IPS DF 19.7 (cell line): ENCODE results near the gene CDH23.

Source experiments
- DNase-seq: peaks from one replicate; pipeline ENCODE4 v3.0.0-alpha.2; 2013; ENCODE audit warnings: low read depth, low spot score

CDH23 gene

DNA sequence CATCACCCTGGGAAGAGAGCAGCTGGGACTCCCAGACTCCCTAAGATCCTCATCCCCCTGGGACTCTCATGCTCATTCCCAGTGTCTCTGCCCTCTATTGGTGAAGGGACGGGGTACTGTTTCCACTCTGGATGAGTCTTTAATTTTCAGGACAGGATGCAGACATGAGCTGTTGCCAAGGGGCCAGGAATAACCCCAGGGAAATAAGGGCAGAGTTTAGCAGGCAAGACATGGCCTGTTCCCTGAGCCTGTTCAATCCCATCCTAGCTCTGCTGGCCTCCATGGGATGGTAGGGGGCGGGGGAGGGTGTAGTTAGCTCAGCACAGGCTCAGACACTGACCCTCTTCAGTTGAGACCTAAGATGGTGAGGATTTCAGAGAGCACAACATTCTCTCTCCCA lies 308.9 kb downstream of the CDH23 start:
- DNase-seq: no peak

DNA sequence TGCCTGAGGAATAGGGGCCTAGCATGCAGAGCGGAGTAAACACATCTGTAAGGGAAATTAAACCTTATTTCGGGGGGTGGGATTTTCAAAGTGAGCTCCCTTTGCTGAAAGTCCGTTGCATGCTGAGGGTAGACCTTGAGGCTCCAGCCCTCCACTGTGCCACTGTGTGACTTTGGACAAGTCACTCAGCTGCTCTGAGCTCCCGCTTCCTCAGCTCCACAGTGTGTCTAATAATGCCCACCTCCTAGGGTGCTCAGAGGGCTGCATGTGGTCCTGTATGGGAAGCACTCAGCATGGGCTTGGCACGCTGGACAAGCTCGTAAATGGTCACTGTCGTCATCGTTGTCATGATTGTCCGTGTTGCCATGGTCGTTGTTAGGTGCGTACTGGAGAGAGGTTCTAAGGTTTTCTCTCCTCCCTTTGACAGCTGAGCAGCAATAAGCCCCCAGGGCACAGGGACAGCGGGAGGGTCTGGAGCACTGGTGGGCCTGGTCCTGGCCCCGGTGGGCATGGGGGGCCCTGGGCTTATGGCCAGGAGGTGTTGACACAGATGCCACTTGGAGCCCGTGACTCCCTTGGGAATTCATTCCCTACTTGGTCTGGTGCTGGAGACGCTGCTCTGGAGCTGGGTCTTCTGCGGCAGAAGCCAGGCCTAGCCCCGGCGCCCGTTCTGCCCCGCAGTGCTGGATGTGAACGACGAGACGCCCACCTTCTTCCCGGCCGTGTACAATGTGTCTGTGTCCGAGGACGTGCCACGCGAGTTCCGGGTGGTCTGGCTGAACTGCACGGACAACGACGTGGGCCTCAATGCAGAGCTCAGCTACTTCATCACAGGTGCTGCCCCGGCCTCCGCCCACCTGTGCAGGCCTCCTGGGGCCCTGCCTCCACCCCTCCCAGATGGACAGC lies 309.7 kb downstream of the CDH23 start:
- no peak for DNase-seq

DNA sequence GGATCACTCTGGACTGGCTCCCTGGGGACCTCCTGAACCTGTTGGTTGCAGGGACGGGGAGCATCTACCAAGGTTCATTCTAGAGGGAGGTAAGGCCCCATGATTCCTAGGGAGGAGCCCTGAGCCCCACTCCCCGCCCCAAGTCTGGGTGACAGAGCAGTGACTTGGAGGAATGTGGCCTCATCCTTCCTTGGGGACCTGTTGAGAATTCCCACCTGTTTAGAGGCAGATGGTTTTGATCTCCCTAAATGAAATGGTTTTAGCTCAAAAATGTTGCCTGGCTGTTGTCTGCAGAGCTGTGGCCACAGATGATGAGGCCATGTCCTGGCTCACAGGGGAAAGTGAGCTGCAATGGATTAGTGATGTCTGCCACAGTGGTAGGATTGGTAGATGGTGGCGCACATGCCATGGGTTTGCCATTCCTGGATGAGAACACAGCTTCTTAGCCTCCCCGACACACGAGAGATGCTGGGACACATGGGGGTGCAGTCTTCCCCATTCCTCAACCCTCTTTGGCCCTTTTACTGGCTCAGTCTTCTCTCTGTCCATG lies 310.6 kb downstream of the CDH23 start:
- no peak for DNase-seq

DNA sequence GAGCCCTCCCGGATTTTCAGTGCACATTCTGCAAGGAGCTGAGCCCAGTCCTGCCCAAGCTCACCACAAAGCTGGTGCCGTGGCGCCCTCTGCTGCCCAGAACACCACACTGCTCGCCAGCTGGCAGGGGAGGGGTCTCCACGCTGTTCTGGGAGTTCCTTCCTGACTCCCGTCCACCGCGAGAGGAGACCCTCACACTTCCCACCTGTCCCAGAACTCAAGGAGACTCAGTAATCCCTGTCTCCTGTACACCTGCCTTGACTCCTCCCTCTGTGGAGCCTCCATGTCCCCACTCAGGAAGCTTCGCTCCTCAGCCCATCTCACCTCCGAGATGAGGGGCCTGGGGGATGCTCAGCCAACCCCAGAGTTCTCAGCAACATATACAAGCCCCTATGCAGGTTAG lies 311.6 kb downstream of the CDH23 start:
- DNase-seq: no peak

DNA sequence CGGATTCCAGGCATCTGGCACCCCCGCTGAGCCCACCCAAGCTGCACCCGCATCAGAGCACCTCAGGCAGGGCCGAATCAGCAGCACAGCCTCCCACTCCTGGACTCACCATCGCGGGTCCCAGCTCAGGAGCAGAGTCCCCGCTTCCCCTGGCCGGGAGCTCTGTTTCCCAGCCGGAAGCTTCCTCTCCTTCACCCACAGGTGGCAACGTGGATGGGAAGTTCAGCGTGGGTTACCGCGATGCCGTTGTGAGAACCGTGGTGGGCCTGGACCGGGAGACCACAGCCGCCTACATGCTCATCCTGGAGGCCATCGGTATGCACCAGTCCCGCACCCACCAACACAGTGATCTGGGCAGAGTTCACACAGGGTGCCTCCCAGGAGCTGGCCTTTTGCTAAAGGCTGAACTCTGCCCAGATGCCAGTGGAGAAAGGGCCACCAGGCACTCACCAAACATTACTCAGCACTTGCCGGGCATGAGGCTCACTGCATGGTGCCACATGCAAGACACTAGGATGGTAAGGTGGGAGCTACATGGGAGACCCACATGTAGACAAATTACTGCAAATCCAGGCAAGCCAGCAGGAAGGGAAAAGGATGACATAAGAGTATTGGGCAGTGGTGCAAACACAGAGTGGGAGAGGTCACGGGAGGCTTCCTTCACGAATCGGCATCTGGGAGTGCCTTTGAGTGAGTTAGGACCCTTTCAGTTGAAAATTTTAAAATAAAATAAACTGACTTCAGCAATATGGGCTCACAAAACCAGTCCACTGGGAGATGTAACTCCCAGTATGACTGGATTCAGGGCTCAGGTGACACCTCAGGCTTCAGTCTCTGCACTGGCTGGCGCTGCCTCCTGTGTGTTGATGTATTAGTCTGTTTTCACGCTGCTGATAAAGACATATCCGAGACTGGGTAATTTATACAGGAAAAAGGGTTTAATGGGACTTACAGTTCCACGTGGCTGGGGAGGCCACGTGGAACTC lies 312.5 kb downstream of the CDH23 start:
- no peak for DNase-seq

DNA sequence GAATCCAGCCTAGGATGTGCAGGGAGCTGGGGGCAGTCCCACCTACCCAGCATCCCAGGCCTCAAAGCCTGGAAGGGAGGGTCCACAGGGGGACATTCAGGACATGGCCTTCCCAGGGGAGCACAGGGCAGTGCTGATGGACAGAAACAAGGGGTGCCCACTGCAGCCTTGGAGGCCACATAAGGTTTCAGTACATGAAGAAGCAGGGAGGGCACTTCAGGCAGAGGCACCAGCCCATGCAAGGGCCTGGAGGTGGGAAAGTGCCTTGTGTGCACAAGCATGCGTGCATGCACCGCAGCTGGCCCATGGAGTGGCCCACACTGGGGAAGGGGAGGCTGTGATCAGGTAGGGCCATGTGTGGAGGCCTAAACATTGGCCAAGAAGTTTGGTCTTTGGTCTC lies 313.8 kb downstream of the CDH23 start:
- DNase-seq: no peak

DNA sequence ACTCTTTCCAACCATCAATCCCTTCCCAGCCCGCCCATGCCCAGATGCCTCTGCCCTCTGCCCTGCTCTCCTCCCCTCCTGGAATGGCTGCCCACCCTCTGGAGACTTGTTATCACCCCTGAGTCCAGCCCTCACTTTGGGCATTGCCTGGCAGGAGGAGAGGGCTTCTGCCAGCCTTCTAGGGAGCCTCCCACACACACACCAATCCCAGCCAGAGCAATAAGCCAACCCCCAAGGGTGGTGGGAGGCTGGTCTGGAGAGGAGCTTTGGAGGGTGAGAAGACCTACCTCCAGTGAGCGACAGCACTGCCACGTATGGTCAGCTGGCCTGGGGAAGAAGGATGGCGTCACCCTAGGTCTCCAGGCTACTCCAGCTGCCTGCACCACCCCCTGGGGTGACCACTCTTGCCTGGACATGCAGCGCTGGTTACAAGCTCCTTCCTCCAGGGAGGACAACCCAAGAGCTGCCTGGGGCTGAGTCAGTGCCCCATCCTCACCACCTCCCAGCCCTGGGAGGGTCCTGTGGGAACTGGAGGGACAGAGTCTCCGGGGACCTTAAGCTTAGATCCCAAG lies 314.4 kb downstream of the CDH23 start:
- no peak for DNase-seq

DNA sequence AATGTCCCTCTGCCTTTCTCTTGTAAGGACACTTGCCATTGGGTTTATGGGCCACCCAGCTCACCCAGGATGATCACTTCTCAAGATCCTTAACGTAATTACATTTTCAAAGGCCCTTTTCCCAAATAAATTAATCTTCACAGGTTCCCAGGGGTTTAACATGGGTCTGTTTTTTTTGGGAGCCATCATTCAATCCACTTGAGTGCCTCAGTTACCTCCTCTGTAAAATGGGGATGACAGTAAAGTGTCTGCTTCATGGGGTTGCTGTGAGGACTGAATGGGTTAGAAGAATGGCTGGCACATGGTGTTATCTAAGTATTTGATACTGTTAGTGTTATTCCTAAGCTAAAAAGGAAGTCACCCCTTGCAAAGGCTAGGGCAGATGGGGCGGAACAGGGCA lies 315.4 kb downstream of the CDH23 start:
- no peak for DNase-seq

DNA sequence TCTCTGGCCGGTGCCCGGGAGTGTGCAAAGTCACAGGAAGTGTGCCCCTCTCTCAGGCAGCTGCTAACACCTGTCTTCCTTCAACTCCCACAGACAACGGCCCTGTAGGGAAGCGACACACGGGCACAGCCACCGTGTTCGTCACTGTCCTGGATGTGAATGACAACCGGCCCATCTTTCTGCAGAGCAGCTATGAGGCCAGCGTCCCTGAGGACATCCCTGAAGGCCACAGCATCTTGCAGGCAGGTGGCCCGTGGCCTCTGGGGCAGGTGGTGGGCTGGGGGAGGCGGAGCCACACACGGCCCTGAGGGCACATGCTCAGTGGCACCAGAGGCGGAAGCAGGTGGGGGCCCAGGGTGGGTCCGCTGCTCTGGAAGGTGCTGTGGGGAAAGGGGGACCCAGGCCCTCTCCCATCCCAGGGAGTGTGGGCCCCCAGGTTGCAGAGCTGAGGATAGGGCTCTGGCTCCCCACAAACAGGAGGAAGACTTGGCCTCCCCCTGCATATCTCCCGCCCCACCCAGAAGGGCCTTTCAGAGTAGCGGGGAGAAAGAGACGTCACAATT lies 315.9 kb downstream of the CDH23 start:
- DNase-seq: no peak

DNA sequence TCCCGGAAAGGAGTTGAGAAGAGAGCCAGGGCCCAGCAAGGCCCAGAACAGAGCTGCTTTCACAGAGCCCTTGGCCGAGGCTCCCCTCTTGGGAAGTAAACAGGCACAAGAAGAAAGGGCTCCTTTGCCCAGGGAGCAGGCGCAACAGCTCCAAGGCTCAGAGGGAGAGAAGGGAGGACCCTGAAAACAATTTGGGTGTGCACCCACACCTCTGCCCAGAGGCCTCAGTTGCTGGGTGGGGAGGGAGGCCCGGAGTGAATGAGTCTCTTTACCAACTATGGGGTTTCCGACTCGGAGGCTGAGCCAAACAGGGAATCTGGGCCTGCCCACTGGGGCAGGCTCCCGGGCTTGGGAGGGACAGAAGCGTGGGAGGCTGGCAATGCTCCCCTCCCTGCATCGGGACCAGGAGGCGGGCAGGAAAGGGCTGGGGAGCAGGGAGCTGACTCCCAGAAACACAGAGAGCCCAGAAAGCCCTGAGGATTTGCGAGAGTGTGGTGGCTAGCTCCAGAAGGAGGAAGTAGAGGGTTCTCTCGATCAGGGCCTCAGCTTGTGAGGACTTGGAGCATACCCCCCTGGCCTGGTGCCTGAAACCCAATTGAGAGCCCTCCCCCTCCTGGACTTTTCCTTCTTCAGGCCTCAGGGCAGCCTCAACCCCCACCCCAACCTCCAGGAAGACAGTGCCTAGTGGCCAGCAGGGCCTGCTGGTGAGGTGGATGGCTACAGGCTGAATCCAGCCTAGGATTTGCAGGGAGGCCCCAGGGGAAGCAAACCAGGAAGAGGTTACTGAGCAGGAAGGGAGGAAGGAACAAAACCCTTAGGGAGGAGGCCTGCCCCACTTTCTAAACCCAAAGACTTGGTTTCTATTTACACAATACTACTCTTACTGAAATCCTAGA lies 316.7 kb downstream of the CDH23 start:
- no peak for DNase-seq

DNA sequence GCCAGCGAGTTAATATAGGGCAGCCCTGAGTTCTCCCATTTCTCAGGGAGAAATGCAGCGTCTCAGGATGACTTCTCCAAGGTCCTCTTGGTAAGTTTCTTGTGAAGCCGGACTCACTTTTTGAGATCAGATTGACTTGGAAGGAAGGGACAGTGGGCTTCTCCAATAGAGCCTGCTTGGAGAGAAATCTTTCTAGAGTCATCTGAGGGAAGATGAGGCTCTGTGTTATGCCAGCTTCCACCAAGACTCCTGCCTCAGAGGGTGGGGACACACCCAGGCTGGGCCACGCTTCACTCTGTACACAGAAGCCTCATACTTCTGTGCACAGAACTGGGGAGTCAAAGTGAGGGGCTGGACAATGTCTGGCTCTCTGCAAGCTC lies 317.3 kb downstream of the CDH23 start:
- DNase-seq: no peak

DNA sequence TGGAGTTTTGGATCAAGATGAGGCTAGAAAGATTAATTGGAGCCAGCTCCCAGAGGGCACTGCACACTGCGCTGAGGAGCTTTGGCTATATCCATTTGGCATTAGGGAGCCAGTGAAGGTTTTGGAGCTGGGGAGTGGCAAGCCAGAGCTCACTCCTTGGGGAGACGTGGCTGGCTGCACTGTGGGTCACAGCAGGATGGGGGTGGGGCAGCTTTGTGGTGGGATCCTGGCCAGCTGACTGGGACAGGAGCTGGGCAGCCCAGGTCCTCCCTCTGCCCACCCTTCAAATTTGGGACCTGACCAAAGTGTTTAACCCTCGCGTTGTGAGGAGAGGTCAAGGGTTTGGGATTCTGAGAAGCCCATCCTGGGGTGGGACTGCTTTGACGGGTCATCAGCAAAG lies 317.9 kb downstream of the CDH23 start:
- no peak for DNase-seq

DNA sequence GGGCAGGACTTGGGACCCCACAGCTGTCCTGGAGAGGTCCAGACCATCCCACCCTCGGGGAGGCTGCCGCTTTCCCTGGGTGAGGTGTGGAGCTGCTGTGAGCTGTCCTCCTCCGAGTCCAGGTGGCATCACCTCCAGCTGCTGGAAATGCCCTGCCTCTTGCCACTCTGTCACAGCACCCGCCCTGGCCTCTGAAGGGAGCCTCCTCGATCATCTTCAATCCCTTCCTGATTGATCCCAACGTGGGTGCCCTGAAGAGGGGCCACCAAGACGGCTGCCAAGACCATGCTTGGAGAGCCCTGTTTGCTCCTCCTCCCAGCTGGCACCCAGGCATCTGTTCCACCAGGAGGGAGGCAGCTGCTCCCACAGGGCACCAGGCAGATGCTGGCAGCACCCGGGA lies 318.3 kb downstream of the CDH23 start:
- no peak for DNase-seq

DNA sequence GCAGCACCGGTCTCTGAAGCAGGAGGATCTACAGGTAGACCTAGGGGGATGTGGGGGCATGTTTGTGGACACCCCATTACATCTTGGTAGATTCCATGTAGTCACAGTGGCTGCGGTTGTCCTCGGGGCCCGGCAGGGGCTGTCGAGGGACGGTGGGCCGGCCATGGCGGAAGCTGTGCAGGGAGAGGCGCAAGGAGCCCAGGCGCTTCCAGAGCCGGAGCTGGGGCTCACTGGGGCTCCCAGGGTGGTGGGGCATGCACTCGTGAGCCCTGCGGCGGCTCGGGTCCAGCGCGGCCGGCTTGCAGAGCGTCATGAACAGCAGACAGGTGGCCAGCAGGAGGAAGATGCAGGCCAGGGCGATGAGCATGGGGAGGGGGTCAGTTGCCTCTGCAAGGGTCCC lies 319.1 kb downstream of the CDH23 start:
- no peak for DNase-seq

DNA sequence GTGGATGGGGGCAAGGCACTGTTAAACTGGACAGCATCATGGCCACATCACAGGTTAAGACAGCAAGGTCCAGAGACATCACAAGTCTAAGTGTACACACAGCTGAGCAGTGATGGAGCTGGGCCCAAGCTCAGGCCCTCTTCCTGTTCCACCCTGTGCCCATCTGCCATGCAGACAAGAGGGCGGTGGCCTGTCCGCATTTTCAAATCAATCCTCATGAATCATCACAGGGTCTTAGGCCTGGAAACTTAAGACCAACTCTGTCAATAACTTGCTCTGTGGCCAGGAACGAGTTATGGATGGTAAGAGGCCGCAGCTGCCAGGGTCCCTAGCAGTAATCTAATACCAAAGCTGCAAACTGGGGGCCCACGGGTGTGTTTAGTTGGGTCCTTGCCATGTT lies 319.7 kb downstream of the CDH23 start:
- DNase-seq: no peak

DNA sequence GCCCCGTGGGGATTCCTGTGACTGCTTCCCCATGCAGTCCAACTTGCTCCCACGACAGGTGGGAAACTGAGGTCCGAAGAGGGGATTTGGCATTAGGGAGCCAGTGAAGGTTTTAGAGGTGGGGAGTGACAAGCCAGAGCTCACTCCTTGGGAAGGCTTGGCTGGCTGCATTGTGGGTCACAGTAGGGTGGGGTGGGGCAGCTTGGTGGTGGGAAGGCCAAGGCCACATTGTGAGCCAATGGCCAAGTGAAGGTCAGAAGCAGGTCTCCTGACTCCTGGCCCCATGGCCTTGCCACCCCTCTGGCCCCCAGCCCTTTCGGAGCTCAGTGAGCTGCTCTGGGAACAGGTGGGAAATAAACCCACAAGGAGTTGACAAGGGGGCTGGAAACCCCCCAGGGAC lies 320.3 kb downstream of the CDH23 start:
- no peak for DNase-seq

DNA sequence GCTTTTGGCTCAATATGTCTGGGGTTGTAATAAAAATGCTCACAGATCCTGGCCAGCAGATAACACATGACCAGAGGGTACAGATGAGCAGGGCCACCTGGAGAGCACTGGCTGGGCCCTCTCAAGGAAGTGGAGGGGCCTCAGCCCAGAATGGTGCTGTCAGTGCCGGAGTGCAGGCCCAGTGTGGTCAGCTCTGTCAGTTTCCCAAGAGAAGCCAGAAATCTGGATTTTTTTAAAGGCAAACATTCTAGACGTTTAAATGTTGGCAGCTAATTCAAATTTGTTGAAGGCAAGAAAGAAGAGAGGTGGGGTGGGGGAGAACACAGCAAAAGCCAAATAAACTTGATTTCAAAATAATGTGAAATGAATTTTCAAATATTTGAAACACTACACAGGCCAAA lies 320.8 kb downstream of the CDH23 start:
- no peak for DNase-seq

DNA sequence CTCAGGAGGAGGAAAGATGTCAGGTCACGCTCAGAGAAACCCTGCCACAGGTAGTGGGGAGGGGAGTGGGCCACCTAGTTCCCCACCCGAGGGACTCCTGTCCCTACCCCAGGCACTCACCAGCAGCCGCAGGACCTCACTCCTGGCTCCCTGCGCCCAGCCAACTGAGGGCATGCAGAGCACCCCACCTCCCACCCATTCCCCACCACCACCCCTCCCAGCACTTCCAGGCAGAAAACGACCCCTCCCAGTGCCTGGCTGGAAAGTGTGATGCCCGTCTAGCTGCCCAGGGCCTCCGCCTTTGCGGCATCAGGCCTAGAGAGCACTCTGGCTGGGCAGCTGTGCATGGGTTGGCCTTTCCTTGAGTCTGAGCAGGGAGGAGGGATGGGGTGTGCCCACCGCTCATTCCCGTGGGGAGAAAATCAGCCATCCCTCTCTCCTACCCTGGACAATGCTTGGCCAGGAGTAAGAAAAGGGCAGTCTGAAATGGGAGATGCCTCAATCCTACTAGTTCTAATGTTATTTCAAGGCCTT lies 321.5 kb downstream of the CDH23 start:
- DNase-seq: no peak

DNA sequence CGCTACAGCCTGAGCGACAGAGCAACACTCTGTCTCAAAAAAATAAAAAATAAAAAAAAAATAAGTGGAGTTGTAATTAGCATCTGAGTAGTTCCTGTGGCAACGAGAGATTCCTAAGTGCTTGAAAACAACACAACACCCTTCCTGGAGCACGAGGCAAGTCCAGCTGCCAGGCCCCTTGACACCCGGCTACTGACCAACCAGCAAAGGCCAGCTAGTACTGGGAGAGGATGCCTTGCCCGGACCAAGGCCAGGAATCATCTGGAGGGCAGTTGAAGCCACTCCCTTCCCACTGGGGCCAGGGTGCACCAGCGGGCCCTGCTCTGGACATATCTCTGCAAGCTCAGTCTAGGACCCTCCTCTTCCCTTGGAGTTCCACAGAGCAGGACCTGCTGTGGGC lies 322.3 kb downstream of the CDH23 start:
- no peak for DNase-seq

DNA sequence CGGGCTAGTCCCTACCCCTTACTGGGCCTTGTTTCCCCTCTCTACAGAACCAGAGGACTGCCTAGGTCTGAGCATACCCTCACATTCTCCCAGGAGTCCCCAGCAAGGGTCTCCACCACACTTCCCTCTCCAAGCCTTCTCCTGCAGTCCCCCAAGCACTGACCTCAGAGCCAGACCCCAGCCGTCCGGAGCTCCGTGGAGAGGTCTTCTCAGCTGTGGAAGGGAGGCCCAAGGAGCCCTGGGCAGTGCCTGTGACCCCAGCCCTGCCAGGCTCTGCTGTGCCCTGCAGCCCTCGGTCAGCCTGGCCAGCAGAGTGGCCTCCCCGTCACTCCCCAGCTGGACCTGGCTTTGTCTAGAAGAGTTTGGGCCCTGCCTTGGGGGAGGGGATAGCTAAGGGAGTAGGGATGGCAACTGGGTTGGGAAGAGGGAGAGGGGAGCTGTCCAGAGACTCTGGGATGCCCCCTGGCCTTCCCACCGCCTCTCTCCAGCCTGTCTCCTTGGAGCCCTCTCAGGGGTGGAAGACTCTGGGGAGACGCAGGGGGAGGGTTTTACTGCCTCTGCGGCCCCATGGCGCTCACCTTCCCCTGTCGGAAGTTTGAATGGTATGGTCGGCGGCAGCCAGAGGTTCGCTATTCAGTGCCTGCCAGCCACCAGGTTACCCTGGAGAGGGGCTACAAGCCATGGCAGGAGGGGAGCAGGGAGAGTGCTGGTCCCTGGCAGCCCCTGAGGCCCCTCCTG lies 322.9 kb downstream of the CDH23 start, which contains the start of gene C10orf105:
Gene C10orf105 (minus strand): TSS at position 315 of the 738 bp plus-strand sequence. CDS start 3,441 bp downstream, outside the sequence.
- DNase-seq: no peak
